HG02588 (cell line): ENCODE results near the gene MDM4.
"Not testable (repeated sequence)": the region's sequence is repeated elsewhere in the genome, so short reads cannot be mapped to it uniquely, and the experiment has no call there.

Experiments used
- ATAC-seq: cut with Tn5 transposase; IDR thresholded peaks from one replicate; pipeline ENCODE4 v1.9.1; 2021; ENCODE audit warnings: mild to moderate bottlenecking, moderate library complexity; ENCODE audit not compliant: unreplicated experiment

The MDM4 gene

GRCh38 chr1:204560002-204560401 lies 43.8 kb downstream of the MDM4 start:
- not testable (repeated sequence) for ATAC-seq

- ATAC-seq = no peak
Measured at GRCh38 chr1:204560590-204561150, 44.5 kb downstream of the MDM4 start.

- ATAC-seq = no peak
Measured at GRCh38 chr1:204562075-204562990, 46.1 kb downstream of the MDM4 start.

- no peak for ATAC-seq
Measured at GRCh38 chr1:204563307-204563706, 47.1 kb downstream of the MDM4 start.

GRCh38 chr1:204563780-204564179 lies 47.6 kb downstream of the MDM4 start:
- no peak for ATAC-seq

- ATAC-seq = peak; percentile 76
Measured at GRCh38 chr1:204564835-204565234, 48.6 kb downstream of the MDM4 start.

- ATAC-seq = no peak
Measured at GRCh38 chr1:204565617-204566582, 49.7 kb downstream of the MDM4 start.

GRCh38 chr1:204566583-204566955 lies 50.4 kb downstream of the MDM4 start:
- ATAC-seq = no peak

GRCh38 chr1:204567071-204567470 lies 50.9 kb downstream of the MDM4 start:
- ATAC-seq = no peak

- ATAC-seq = no peak
Measured at GRCh38 chr1:204568576-204569315, 52.5 kb downstream of the MDM4 start.

- no peak for ATAC-seq
Measured at GRCh38 chr1:204569478-204569877, 53.3 kb downstream of the MDM4 start.

GRCh38 chr1:204570021-204570420 lies 53.8 kb downstream of the MDM4 start:
- not testable (repeated sequence) for ATAC-seq

GRCh38 chr1:204571128-204571527 lies 54.9 kb downstream of the MDM4 start:
- ATAC-seq = no peak

GRCh38 chr1:204571631-204572030 lies 55.4 kb downstream of the MDM4 start:
- ATAC-seq = no peak

- no peak for ATAC-seq
Measured at GRCh38 chr1:204572923-204573922, 57.0 kb downstream of the MDM4 start.

GRCh38 chr1:204574016-204574864 lies 58.0 kb downstream of the MDM4 start:
- no peak for ATAC-seq

GRCh38 chr1:204574865-204575163 lies 58.6 kb downstream of the MDM4 start:
- ATAC-seq = no peak
